ENCODE data around the gene SDC3. TPM values are rescaled to one million over a fixed set of nuclear protein-coding genes. Genes with fewer than 3 reads are reported as not detected.

SDC3 gene
- total and polyA plus RNA-seq, 10 of the 15 experiments (the other 5 are each of a cell fraction or from before 2014, with no cell fraction given): under 0.01 to 0.46 (median 0.07) TPM; not detected in 2

DNA sequence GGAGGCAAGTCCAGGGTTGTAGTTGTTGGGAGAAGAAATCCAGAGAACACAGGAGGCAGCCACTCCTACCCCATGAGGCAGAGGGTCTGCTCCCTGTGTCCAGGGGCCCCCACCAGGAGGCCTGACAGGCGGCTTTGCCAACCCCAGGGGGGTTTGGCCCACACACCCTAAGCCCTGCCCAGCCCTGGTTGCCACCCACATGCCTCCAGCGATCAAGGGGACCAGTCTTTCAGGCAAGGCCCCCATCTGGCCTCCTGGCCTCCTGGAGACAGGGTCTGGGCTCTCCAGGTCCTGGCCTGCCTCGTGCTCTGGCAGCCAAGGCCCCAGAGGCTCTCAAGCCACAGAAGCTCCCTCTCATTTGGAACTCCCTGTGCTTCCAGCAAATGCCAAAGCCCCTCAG is 38.5 kb downstream of the SDC3 start:
- in situ Hi-C loops (cut with MboI): no loop called here
- no peak overlapping the region for H2AFZ ChIP-seq (ENCODE audit: control insufficient read depth, low read depth, low read length)
- H3K9ac ChIP-seq (ENCODE audit: control insufficient read depth, insufficient read depth, low read length): no peak overlapping the region

GRCh38 chr1:30868833-30869435 is 39.6 kb downstream of the SDC3 start:
- peaks cover 2% of the 10 kb centered on the region; the same call in 1 of the 2 replicates for H4K20me1 ChIP-seq (ENCODE audit: control insufficient read depth, insufficient read depth)
- CTCF ChIA-PET: interaction anchor here (0.6 to 2.1 kb wide), 4 partner anchors 40 to 149 kb away, joined by 3 to 11 read pairs (median 4); no protein-coding TSS in a partner anchor
- no peaks in the 10 kb centered on the region for H3K36me3 ChIP-seq (ENCODE audit: control insufficient read depth in 2 of 2, insufficient read depth in 2 of 2, low read length in 1 of 2)
- no peak overlapping the region for H3K27ac ChIP-seq (ENCODE audit: control insufficient read depth, insufficient read depth)
- H3K4me3 ChIP-seq: no peak overlapping the region
- BruUV-seq (replicated peaks): no TSS peak
- no peaks in the 10 kb centered on the region for H3K79me2 ChIP-seq (ENCODE audit: control insufficient read depth, insufficient read depth, low read length)
- H3K27me3 ChIP-seq (replicated peaks in 1 of 2; ENCODE audit: control insufficient read depth in 2 of 2, insufficient read depth in 2 of 2, low read length in 1 of 2): peaks cover 4 to 7% of the 10 kb centered on the region in 2 experiments; a peak in 3 of 4 replicates
- DNase-seq (ENCODE audit: low read depth, low spot score) (peak; percentile 15), ATAC-seq (peak; percentile 82), FAIRE-seq (peak; percentile 23)
- intact Hi-C loops (cut with micrococcal nuclease; ENCODE audit: unreplicated experiment) (no loop called here), in situ Hi-C loops (cut with MboI) (no loop called here)
- RAD21 ChIA-PET (ENCODE audit: unreplicated experiment): no interaction called here
- H3K4me2 ChIP-seq (ENCODE audit: control insufficient read depth, insufficient read depth): 0 out of 2 replicates have a peak overlapping the region, but pooled peaks have one; percentile 17
- no peaks in the 10 kb centered on the region for H3K9me3 ChIP-seq (replicated peaks; ENCODE audit: control insufficient read depth, insufficient read depth, low read length)
- H3K4me1 ChIP-seq (ENCODE audit: control insufficient read depth, insufficient read depth, low read length): peaks cover 9% of the 10 kb centered on the region
- no peak overlapping the region for H2AFZ ChIP-seq (ENCODE audit: control insufficient read depth, low read depth, low read length)
- POLR2A ChIA-PET: interaction anchor here (0.6 kb wide), 1 partner anchor 14 kb away, joined by 3 read pairs; no protein-coding TSS in a partner anchor
- no peak overlapping the region for H3K9ac ChIP-seq (ENCODE audit: control insufficient read depth, insufficient read depth, low read length)
- SMC1A ChIA-PET (ENCODE audit: uncharacterized antibody, unreplicated experiment): no interaction called here
- WGBS (ENCODE audit: insufficient coverage, insufficient replicate concordance, low lambda C conversion rate, missing lambda C conversion rate): 13% methylated on average over 13 of the region's 13 CpGs
- peak; percentile 80; the same call in 1 of the 2 replicates for TF ChIP-seq MTA3 (IDR thresholded peaks at IDR 0.05; ENCODE audit: borderline replicate concordance, low read length)
- no peak for TF ChIP-seq ZNF217 (IDR thresholded peaks at IDR 0.05)
- TF ChIP-seq, protein P1, sequence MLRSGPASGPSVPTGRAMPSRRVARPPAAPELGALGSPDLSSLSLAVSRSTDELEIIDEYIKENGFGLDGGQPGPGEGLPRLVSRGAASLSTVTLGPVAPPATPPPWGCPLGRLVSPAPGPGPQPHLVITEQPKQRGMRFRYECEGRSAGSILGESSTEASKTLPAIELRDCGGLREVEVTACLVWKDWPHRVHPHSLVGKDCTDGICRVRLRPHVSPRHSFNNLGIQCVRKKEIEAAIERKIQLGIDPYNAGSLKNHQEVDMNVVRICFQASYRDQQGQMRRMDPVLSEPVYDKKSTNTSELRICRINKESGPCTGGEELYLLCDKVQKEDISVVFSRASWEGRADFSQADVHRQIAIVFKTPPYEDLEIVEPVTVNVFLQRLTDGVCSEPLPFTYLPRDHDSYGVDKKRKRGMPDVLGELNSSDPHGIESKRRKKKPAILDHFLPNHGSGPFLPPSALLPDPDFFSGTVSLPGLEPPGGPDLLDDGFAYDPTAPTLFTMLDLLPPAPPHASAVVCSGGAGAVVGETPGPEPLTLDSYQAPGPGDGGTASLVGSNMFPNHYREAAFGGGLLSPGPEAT (IDR thresholded peaks at IDR 0.05; ENCODE audit: low read depth): no peak
- peak; percentile 82; the same call in 1 of the 2 replicates for TF ChIP-seq ZBED1 (IDR thresholded peaks at IDR 0.05; ENCODE audit: borderline replicate concordance)
- TF ChIP-seq MLLT1 (IDR thresholded peaks at IDR 0.05): peak; percentile 95
- peak in 1 of 2 experiments; percentile 56; a peak in 1 of 4 replicates for TF ChIP-seq EP300 (IDR thresholded peaks at IDR 0.05; ENCODE audit: borderline replicate concordance in 1 of 2, control insufficient read depth in 1 of 2, low read depth in 2 of 2, low read length in 2 of 2)
- no peak for TF ChIP-seq RAD51 (IDR thresholded peaks at IDR 0.05)
- TF ChIP-seq MEF2B (IDR thresholded peaks at IDR 0.05; ENCODE audit: partially characterized antibody, poor library complexity, severe bottlenecking): peak; percentile 88

More for the DNA sequence above, 38.5 kb downstream of the SDC3 start:
- no peaks in the 10 kb centered on the region for H3K36me3 ChIP-seq (ENCODE audit: control insufficient read depth in 2 of 2, insufficient read depth in 2 of 2, low read length in 1 of 2)
- no TSS peak for BruUV-seq (replicated peaks)
- no peaks in the 10 kb centered on the region for H3K79me2 ChIP-seq (ENCODE audit: control insufficient read depth, insufficient read depth, low read length)
- no peaks in the 10 kb centered on the region for H3K9me3 ChIP-seq (replicated peaks; ENCODE audit: control insufficient read depth, insufficient read depth, low read length)
- ATAC-seq (no peak), DNase-seq (ENCODE audit: low read depth, low spot score) (no peak), FAIRE-seq (no peak)
- H3K27ac ChIP-seq (ENCODE audit: control insufficient read depth, insufficient read depth): no peak overlapping the region
- peaks cover 9% of the 10 kb centered on the region for H3K4me1 ChIP-seq (ENCODE audit: control insufficient read depth, insufficient read depth, low read length)
- TF ChIP-seq ZNF24 (IDR thresholded peaks at IDR 0.05) (no peak), ZSCAN29 (IDR thresholded peaks at IDR 0.05) (no peak), SUZ12 (IDR thresholded peaks at IDR 0.05; ENCODE audit: unreplicated experiment) (no peak), NRF1 (conservative IDR thresholded peaks at IDR 0.05; ENCODE audit: low read depth, low read length) (no peak)
- TF ChIP-seq, protein P2, sequence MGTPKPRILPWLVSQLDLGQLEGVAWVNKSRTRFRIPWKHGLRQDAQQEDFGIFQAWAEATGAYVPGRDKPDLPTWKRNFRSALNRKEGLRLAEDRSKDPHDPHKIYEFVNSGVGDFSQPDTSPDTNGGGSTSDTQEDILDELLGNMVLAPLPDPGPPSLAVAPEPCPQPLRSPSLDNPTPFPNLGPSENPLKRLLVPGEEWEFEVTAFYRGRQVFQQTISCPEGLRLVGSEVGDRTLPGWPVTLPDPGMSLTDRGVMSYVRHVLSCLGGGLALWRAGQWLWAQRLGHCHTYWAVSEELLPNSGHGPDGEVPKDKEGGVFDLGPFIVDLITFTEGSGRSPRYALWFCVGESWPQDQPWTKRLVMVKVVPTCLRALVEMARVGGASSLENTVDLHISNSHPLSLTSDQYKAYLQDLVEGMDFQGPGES (IDR thresholded peaks at IDR 0.05): no peak
- ChIA-PET SMC1A (ENCODE audit: uncharacterized antibody, unreplicated experiment) (no interaction called here), CTCF (no interaction called here), RAD21 (ENCODE audit: unreplicated experiment) (no interaction called here), POLR2A (no interaction called here)
- peaks cover 2% of the 10 kb centered on the region; the same call in 1 of the 2 replicates for H4K20me1 ChIP-seq (ENCODE audit: control insufficient read depth, insufficient read depth)
- H3K4me3 ChIP-seq: no peak overlapping the region
- 22% methylated on average over 3 of the region's 3 CpGs for WGBS (ENCODE audit: insufficient coverage, insufficient replicate concordance, low lambda C conversion rate, missing lambda C conversion rate)
- H3K27me3 ChIP-seq (replicated peaks in 1 of 2; ENCODE audit: control insufficient read depth in 2 of 2, insufficient read depth in 2 of 2, low read length in 1 of 2): peaks cover 0 to 5% of the 10 kb centered on the region in 2 experiments; a peak in 3 of 4 replicates
- H3K4me2 ChIP-seq (ENCODE audit: control insufficient read depth, insufficient read depth): no peak overlapping the region
- intact Hi-C loops (cut with micrococcal nuclease; ENCODE audit: unreplicated experiment): no loop called here
